ENCODE data around the gene ZNF416.

ZNF416 gene

DNA sequence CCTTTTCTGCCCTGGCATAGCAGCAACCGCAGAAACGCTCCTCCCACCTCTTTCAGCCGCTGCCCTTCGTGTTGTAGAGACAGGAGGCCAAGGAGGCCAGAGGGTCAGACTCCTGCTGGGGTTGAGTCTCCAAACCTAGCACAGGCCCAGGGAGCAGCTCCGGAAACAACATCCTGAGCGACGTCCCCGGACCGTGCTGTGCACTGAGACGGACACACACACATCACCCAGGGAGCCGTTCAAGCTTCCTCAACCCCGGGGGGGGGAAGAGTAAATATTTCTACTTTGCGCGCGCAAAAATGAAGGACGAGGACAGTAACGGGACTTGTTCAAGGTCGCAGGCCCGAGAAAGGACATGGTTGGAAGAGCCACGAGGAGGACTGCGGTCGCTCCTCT lies 19.7 kb downstream of the ZNF416 start:
- DNase-seq, result peak in 1 of 2 donors; percentile 13

DNA sequence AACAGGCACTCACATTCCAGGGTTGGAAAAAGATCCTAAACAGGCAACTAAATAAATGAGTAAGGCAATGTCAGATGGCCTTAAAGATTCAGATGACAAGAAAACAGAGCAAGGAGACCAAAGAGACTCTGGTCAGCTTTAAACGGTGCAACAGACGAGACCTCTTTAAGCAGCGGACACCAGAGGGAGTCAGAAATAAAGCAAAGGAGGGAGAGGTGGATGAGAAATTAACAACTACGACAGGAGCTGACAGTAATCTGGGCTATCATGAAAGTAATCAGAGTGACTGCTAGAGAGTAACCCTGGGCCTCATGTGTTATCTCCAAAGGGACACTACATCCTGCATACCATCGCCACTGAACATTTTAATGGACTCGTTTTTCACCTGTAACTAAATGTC lies 20.2 kb downstream of the ZNF416 start:
- no peak for DNase-seq

GRCh38 chr19:57557659-57558058 lies 21.1 kb downstream of the ZNF416 start:
- DNase-seq, result no peak

- DNase-seq, result no peak
Measured at GRCh38 chr19:57552432-57552831, 26.3 kb downstream of the ZNF416 start.

GRCh38 chr19:57546513-57546912 lies 32.2 kb downstream of the ZNF416 start:
- no peak for DNase-seq

DNA sequence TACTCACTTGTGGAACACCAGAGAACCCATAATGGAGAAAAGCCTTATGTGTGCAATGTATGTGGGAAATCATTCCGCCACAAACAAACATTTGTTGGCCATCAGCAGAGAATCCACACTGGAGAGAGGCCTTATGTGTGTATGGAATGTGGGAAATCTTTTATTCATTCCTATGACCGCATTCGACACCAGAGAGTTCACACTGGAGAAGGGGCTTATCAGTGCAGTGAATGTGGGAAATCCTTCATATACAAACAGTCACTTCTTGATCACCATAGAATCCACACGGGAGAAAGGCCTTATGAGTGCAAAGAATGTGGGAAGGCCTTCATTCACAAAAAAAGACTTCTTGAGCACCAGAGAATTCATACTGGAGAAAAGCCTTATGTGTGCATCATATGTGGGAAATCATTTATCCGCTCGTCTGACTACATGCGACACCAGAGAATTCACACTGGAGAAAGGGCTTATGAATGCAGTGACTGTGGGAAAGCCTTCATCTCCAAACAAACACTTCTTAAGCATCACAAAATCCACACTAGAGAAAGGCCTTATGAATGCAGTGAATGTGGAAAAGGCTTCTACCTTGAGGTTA lies 40.7 kb downstream of the ZNF416 start:
- DNase-seq, result no peak

DNA sequence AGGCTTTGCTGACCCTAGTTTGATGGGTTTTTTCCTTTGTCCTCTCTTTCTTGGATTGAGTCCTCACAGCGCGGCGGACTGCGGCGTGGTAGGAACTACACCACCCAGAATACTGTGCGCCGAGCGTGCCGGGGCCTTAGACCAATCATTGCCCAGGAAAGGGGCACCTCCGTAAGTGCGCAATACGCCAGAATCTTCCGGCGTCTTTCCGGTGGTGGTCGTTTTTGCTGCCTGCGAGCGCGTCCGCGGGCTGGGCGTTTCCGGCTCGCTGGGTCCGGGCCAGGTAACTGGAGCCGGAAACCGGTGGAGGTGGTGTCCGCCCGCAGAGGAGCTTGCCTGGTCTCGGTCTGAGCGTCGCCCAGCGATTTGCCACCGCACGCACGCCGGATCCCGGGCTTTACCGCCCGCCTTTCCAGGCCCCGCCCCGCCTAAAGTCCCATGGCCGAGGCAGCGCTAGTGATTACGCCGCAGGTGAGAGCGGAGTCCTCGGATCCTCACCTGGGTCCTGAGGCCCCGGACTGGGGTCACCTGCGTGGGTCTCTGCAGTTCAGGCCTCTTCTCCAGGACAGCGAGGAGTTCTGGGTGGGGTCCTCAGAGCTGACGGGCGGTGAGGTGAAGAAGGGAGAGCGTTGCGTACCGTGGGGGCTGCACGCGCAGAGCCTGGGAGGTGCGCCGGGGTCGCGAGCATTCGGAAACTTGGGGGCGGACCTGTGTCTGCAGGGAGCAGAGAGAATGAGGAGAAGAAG lies 51.4 kb downstream of the ZNF416 start, which contains the start of gene ZNF549:
TSS of gene ZNF549 (plus strand) at position 221 of the 746 bp plus-strand sequence. CDS start at position 439, 218 bp downstream.
- DNase-seq, result peak; percentile 78 to 86

Measured in inflammatory macrophage (primary cell).